GM19468 (cell line): ENCODE results near the gene PPP2R5C.
A peak's percentile ranks its signal among the peaks of the same experiment; 100 is the strongest.

ENCODE experiments used
- ATAC-seq: cut with Tn5 transposase; IDR thresholded peaks from one replicate; pipeline ENCODE4 v1.9.1; 2021; ENCODE audit warnings: mild to moderate bottlenecking, moderate library complexity, moderate number of reproducible peaks; ENCODE audit not compliant: unreplicated experiment; ENCODE audit errors: extremely low read depth

The PPP2R5C gene

DNA sequence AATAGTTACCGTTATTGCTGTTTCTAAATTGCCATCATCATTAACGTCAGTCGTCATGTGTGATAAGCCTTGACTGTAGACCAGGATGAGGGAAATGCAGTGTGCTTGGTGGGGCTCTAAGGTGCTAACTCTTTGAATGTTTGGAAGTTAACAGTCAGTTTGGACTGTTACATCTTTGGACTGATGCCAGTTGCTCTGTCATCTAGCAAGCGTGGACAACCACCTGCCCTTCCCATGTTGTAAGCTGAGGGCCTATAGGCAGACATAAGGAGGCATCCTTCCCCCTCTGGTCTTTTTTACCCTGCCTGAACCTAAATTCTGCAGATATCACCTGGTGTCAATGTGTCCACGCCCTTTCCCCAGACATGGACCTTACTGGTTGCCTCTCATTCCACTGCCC is 94.4 kb downstream of the PPP2R5C start:
- ATAC-seq = no peak

DNA sequence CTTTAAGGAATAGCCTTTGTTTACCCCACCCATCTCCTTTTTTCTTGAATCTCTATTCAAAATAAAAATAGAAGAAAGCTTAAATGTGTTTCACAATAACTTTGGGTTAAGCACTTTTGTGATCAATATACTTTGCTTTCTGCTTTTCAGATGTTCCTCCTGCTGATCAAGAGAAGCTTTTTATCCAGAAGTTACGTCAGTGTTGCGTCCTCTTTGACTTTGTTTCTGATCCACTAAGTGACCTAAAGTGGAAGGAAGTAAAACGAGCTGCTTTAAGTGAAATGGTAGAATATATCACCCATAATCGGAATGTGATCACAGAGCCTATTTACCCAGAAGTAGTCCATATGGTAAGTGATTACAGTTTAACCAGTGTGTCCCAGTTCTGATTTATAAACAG is 95.0 kb downstream of the PPP2R5C start:
- ATAC-seq = no peak

DNA sequence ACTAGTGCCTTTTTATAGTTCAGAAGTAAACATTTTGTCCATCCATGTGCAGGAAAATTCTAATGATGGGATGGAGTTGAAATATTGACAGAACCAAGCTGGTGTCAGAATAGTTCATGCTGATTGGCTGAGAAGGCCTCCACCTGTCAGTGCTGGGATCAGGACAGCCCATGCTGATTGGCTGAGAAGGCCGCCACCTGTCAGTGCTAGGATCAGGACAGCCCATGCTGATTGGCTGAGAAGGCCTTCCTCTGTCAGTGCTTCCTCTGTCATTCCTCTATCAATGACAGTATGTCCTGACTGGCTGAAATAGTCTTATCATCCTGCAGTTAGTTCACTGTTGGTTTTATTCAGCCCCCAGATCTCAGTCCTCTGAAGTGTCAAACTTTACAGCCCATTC is 95.7 kb downstream of the PPP2R5C start:
- no peak for ATAC-seq

DNA sequence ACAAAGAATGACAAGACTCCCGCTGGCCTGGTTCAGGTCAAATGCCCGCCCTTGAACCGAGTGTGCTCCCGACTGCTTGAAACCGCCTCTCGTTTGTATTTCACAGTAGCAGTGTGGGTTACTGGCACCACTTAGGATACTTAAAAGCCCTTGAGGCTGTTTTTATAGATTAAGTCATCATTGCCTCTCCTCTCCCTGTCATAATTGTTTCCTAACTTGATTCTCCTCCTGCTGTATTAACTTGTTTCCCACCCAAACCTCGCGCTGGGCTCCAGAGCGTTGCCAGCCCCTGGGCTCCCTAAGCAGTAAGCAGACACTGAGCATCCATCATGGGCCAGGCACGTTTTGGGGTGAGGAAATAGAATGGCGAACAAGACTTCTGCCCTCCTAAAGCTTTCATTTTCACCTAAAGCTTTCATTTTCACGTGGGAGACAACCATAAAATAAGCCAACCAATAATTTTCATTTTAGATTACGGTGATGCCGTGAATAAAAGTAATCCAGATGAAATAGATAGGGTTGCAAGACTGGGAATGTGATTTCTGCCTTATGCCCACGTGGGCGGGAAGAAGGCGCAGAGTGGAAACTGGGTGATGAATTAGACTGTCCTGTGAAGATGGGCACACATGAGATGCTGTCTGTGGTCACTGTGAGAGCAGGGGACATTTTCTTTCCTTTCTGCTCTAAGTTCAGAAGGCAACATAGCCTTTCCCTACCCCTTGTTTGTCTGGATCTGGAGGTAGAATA is 97.5 kb downstream of the PPP2R5C start:
- ATAC-seq = no peak

DNA sequence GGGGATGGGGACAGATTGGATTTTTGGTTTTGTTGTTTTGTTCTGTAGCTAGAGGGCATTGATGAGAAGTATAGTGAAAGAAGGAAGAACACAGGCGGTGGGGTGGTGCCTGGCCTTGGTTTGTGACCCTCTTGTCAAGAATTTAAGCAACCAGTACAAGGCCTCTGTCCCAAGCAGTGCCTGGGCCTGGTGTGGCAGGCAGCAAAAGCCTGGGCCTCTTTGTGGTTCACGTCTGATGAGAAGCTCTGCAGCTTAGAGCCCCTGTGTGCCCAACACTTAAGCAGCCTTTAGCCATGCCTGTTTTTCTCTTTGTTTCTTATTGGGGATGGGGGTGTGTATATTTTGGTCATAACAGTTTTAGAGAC is 98.0 kb downstream of the PPP2R5C start:
- no peak for ATAC-seq

DNA sequence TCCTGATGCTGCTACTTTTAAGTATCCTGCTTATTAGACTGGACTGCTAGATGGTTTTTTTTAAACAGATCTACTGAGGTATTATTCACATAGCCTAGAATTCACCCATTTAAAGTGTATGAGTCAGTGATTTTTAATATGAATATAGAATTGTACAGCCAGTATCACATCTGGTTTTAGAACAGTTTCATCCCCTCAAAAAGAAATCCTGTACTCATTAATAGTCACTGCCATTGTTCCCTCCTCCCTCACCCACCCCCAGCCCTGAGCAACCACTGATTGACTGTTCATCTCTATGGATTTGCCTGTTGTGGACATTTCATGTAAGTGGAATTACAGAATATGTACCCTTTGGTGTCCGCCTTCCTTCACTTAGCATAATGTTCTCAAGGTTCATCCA is 98.4 kb downstream of the PPP2R5C start:
- ATAC-seq = no peak

DNA sequence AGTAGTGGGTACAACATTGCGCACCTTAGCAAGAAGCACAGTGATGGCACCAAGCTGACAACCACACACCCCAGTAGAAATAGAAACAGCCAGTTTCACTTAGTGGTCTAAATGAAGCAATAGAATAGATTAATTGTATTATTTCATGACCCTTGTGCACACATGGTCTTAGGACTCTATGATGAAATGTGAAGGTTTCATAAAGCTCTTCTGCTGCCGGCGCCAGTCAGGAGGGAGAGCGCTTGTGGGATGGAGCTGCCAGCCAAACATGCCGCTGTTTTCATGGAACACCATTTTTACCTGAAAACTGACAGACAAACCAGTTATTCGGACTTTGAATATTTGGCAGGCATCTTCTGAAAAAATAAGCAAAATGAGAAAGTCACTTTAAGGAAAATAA is 100.0 kb downstream of the PPP2R5C start:
- ATAC-seq = no peak

DNA sequence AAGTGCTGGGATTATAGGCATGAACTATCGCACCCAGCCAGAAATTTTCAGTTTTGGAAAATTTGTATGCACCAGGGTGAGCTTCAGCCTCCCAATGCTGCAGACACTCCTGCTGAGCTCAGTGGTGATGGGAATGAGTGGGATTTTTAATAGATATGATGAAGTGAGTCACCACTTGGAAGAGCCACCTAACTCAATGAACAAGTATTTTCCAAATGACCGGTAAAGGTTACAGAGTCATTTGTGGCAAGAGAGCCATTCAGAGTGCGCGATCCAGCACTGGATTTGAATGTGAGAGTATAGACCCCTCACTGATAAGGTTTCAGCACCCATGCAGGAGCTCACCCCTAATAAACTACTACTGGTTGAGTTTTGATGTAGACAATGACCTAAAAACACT is 100.7 kb downstream of the PPP2R5C start:
- no peak for ATAC-seq

DNA sequence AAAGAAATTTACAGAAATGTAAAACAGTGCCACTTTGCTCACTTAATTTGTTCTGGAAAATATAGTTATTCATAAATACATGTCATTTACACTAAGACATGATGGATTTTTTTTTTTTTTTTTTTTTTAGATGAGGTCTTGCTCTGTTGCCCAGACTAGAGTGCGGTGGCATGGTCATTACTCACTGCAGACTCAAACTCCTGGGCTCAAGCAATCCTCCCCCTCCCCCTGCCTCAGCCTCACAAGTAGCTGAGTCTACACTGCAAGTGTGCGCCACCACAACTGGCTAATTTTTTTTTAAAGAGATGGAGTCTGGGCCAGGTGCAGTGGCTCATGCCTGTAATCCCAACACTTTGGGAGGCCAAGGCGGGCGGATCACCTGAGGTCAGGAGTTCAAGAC is 101.2 kb downstream of the PPP2R5C start:
- ATAC-seq = no peak

DNA sequence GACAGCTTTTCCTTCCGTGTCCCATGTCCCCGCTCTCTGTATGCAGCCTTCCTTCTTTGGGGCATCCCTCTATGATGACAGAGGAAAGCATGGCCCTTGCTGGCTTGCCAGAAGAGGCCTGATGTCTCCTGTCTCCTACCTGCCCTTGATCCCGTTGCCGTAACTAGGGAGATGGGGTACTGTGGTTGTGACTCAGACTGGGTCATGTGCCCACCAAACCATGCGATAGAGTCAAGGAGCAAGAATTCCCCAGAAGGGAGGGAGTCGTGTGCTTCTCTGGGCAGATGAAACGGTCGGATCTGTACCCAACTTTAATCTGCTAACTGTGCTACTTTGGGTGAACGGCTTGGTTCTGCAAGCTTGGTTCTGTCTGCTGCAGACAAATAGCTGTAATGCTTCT is 103.8 kb downstream of the PPP2R5C start:
- ATAC-seq = no peak

DNA sequence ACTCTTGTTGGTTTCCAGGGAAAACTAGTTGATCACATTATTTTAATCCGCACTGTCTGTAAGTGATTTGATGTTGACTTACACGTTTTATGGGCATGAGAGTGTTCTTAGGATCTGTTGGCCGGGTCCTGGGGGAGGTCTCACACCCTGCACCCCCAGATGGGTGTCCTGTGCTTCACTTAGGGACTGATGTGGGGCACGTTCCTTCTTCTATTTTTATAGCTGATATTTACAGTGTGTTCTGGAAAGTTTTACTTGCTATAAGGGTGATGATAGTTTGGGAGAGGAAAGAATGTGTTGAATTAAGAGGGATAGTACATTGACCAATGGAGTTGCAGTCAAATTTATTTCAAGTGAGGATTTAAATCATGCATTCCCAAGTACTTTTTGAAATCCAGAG is 106.3 kb downstream of the PPP2R5C start:
- no peak for ATAC-seq

DNA sequence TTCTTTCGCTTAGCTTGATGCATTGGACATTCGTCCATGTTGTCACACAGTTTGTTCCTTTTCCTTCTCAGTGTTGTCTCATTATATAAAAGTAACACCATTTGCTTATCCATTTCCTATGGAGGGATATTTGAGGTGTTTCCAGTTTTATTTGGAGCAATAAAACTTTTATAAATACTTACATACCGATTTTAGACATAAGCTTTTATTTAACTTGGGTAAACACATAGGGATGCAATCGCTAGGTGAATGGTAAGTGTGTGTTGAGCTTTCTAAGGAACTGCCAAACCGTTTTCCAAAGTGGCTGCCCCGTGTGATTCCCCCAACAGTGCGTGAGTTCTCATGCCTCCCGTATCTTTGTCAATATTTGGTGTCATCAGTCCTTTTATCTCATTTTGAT is 107.7 kb downstream of the PPP2R5C start:
- no peak for ATAC-seq

DNA sequence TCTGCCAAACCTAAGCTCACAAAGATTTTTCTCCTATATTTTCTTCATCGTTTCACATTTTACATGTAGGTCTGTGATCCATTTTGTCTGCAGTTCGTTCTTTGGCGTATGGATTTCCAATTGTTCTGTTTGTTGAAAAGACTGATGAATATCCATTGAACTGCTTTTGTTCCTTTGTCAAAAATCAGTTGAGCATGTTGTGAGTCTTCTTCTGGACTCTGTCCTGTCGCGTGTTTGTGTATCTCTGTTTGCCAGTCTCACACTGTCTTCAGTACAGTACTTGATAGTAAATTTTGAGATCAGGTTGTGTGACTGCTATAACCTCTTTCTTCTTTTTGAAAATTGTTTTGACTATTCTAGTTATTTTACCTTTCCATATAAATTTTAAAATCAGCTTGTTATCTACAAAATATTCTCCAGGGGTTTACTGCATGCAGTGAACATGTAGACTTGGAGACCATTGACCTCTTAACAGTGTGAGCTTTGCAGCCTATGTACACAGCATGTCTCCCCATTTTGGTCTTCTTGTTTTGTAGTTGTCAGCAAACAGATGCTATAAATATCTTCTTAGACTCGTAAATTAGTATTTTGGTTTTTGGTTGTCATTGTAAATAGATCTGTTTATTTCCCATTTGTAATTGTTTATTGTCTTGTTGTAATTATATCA is 108.9 kb downstream of the PPP2R5C start:
- no peak for ATAC-seq

DNA sequence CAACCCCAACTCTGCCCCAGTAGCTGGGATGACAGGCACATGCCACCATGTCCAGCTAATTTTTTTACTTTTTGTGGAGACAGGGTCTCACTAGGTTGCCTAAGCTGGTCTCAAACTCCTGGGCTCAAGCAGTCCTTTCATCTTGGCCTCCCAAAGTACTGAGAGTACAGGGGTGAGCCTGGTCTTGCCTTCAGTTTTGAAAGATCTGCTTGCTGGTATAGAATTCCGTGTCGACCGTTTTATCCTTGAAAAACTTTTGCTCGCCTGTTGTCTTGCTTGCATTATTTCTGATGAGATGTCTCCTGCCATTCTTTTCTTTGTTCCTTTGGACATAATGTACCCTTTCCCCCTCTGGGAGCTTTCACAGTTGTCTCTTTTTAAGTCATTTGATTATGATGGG is 110.8 kb downstream of the PPP2R5C start:
- no peak for ATAC-seq

DNA sequence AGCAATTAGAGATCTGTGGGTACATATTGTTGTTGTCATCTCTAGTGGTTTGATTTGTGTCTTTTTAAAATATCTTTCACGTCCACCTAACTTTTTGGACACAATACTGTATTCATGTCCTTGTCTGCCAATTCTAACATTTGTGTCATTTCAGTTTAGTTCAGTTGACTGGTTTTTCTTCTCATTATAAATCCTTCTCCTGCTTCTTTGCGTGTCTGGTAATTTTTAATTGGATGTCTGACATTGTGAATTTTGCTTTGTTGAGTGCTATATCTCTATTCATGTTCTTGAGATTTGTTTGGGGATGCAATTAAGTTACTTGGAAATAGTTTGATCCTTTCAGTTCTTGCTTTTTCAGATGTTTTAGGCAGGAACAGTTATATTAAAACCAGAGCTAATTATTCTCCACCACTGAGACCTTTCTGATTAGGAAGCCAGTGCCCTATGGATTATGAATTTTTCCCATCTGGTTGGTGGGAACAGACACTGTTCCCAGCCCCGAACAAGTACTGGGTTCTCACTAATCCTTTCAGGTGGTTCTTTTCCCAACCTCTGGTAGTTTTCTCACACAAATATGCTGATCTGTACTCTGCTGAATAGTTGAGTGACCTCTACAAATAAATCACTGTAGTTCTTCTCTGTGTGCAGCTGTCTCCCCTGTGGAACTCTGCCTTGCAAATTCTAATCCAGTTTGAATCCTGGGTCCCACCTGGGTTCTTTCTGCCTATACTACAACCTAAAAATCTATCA is 111.7 kb downstream of the PPP2R5C start:
- ATAC-seq = no peak

DNA sequence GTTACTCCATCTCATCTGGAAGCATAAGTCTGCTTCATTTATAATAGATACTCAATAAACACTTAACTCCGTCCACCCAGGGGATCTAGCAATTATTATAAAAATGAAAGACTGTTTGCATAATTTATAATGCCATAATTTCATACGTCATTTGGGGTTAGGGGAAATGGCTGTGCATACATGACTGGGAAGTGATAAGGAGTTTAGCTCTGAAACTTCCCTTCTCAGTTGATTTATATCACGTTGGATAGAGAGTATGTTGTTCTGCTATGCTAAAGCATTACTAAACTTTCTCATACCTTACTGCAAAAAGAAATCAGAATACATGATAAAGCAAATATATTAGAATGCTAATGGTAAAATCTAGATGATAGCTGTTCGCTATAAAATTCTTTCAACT is 112.5 kb downstream of the PPP2R5C start:
- ATAC-seq = no peak

DNA sequence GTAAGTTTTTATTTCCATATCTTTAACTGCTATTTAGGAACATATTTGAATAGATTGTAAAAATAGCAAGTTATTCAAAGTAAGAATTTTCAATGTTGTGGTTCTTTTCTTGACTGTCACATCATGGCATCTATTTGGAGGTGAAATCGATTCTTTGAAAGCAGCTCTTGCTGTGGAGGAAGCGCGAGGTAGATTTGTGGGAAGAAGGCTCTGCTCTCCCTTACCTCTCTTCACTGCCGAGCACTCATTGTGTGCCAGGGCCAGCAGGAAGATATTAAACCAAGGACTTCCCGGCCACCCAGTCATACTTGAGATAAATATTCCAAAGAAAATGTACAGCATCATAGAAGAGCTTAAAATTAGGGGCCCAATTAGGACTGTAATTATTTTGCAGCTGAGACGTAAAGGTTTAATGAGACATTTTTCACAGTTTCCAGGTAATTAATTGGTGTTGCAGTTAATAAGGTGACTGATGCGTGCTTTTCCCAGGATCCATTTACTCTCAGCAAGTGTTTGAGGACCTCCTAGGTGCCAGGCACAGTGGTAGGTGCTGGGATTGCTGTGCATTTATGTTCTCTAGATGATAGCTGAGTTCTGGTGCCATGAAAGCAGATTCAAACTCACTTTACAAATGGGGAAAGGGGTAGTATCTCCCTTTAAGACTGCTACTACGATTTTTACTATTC is 113.7 kb downstream of the PPP2R5C start:
- no peak for ATAC-seq

DNA sequence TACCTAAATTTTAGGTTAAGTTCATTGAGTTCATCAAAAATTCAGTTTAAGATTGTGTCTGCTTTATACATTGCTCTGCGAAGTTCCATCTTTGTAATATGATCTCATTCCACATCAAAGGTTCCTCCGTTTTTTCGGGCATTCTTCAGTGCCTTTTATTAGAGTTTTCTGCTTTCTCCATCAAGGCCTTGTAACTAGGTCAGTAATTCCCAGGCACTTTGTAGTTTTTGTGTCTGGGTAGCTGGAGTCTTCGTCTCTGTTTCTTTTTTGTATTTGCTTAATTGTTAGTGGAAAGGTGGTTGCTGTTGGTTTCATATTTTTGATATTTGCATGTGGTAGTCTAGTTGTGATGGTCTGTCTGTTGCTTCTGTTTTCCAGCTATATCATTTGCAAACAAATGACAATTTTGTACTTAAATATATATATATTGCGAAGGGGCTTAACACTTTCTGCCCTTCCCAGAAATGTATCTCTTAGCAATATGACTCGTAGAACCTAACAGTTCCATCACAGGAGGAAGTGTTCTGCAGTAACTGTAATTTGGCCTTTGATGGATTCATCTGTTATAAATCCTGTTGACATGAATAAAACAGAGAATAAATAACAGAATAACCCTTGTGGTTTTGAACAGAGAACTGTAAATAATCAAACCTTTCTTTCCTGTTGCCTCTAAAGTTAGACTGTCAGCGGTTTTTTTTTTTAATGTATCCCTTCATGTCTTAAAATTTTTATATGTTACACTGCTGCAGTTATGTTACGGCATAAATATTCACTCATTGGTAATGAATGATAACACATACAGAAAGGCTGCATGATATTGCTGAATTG is 114.4 kb downstream of the PPP2R5C start:
- no peak for ATAC-seq

DNA sequence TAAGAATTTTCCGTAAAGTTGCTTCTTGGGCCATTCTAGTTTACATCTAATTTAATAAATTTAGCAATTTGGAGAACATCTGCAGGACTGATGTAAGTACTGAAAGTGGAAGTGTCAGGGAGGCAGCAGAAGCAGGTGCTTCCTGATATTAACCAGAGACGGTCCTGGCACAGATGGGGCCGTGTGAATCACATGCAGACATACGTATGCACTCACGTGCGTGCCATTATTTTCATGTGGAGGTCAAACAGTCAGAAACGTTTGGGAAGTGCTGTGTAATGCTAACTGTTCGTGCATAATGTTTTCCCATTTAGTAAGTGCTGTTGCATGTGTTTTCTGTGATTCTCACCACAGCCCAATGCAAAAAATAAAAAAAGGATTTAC is 115.0 kb downstream of the PPP2R5C start:
- ATAC-seq = peak; percentile 83

DNA sequence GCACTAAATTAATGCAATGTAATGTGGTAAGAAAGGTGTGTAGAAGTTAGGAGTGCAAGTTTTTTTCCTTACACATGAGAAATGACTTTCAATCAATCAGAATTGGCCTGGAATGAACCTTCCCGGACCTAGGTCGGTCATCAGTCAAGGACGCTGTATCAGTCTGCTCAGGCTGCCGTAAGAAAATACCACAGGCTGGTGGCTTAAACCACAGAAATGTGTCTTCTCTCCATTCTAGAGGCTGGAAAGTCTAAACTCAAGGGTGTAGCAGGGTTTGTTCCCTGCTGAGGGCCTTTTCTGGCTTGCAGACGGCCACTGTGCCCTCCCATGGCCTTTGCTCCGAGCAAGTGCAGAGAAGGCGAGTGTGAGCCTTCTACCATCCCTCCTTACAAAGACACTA is 116.3 kb downstream of the PPP2R5C start:
- ATAC-seq = no peak
